Ovary (tissue), 9 donors: Measurements from ENCODE around the gene CRYBG2. TPM values are rescaled to one million over a fixed set of nuclear protein-coding genes. Genes with fewer than 3 reads are reported as not detected.

ENCODE experiments used
- DNase-seq, 5 donors: peaks; one replicate each; pipeline ENCODE4 v3.0.0-alpha.2; 2019 to 2020
- H3K27ac ChIP-seq, 2 donors: fragments of 200-600 bp; one replicate each; pipeline versions ENCODE4 v1.5.1 to v1.8.0; 2019 to 2022
- H3K27me3 ChIP-seq: fragments of 200-600 bp; one replicate; pipeline ENCODE4 v1.8.0; 2022
- H3K36me3 ChIP-seq: fragments of 200-600 bp; sonication (generic); one replicate; pipeline ENCODE4 v1.5.1; 2019
- H3K4me1 ChIP-seq: one replicate; pipeline ENCODE4 v1.8.1; 2013; ENCODE audit warnings: mild to moderate bottlenecking, moderate library complexity; ENCODE audit not compliant: insufficient read depth
- H3K4me3 ChIP-seq: fragments of 200-600 bp; sonication (generic); one replicate; pipeline ENCODE4 v1.5.1; 2017
- H3K9me3 ChIP-seq, 2 donors: fragments of 200-600 bp in 1 of 2; sonication (generic) in 1 of 2; one replicate each; pipeline versions ENCODE4 v1.5.1 to v1.8.1; 2013 to 2019; ENCODE audit warnings: mild to moderate bottlenecking in 1 of 2, moderate library complexity in 1 of 2
- CTCF ChIP-seq, 3 donors: fragments of 450-650 bp in 2 of 3; fragments of 200-600 bp in 1 of 3; IDR thresholded peaks; one replicate each; pipeline versions ENCODE4 v1.5.1 to v1.8.0; 2016 to 2022; ENCODE audit warnings: antibody characterized with exemption in 3 of 3, mild to moderate bottlenecking in 1 of 3
- EP300 ChIP-seq: sonication (generic); formaldehyde crosslinking; IDR thresholded peaks from one replicate; pipeline ENCODE4 v1.6.1; 2017; ENCODE audit warnings: antibody characterized with exemption
- POLR2A ChIP-seq: fragments of 450-650 bp; IDR thresholded peaks from one replicate; pipeline ENCODE4 v1.6.1; 2017; ENCODE audit warnings: antibody characterized with exemption, mild to moderate bottlenecking, moderate library complexity
- WGBS, 3 donors: extraction: QIAGEN DNeasy Blood & Tissue Kit in 1 of 3; methylation state at CpG; one replicate each; pipeline versions ENCODE4 v1.1.5 to v1.1.7; 2013 to 2017; 5-methylcytosine and 5-hydroxymethylcytosine counted together
- intact Hi-C, 4 donors: fragments of 100-400 bp; cut with DNase I; formaldehyde crosslinking; loops; one replicate each; pipeline versions ENCODE4 v1.11.0 to v1.15.1; 2022 to 2023
- polyA plus RNA-seq, 2 donors: library from polyadenylated mRNA; stranded (reverse); fragments of 200-250 nt in 1 of 2; fragments of 350-450 nt in 1 of 2; fragmentation: Illumina TruSeq in 1 of 2; extraction: RNeasy Lipid Tissue Mini Kit (QIAGEN cat#74804) in 1 of 2; gene quantifications; one replicate each; pipeline ENCODE4 v1.2.3, GENCODE V29; 2013 to 2014
- total RNA-seq, 7 donors: library from RNA; depleted of rRNA in 2 of 7; stranded (reverse); fragments of >200 nt in 2 of 7; fragmentation: NEBNext Ultra II Directional in 3 of 7; extraction: Animal tissue kit (Norgen Biotek cat#: 25700) in 3 of 7; gene quantifications; one replicate each; pipeline versions ENCODE4 v1.1.0 to v1.2.4, GENCODE V29; 2016 to 2023
- donor health status: DM: no; HTN: no; CAD: no; lungs with moderate emphysema.
- donor health status: DM: no; HTN: no; CAD: no.
- donor health status: Bipolar disorder and iron deficiency.
- donor health status: DM: yes; HTN: yes; CAD: no.
- donor health status: DM: no; HTN: no; CAD: no.
- donor health status: DM: yes; HTN: yes; CAD: no.

The CRYBG2 gene
- total and polyA plus RNA-seq, 9 donors, result 0.11 to 2.3 (median 0.23) TPM; not detected in 6

- WGBS, 3 donors, result 85 to 87% (median 86%) methylated on average over 15 of the region's 15 CpGs
- no peaks in the 10 kb centered on the region for H3K4me1 ChIP-seq
- H3K27ac ChIP-seq, result no peak overlapping the region
- H3K4me3 ChIP-seq, result no peak overlapping the region
- DNase-seq, result no peak
- H3K27me3 ChIP-seq, result no peaks in the 10 kb centered on the region
- TF ChIP-seq POLR2A (no peak), CTCF (IDR thresholded peaks at IDR 0.05) (no peak), EP300 (no peak)
- H3K9me3 ChIP-seq, result no peaks in the 10 kb centered on the region
- intact Hi-C loops, result no loop called here
- H3K36me3 ChIP-seq, result no peaks in the 10 kb centered on the region
Observed at GRCh38 chr1:26344147-26344920, 9.6 kb downstream of the CRYBG2 start.

GRCh38 chr1:26340047-26340481 lies 13.9 kb downstream of the CRYBG2 start:
- peaks cover 6% of the 10 kb centered on the region for H3K4me1 ChIP-seq
- H3K9me3 ChIP-seq, result no peaks in the 10 kb centered on the region
- no peak overlapping the region for H3K4me3 ChIP-seq
- DNase-seq, result no peak
- H3K27ac ChIP-seq, result no peak overlapping the region
- H3K36me3 ChIP-seq, result no peaks in the 10 kb centered on the region
- TF ChIP-seq EP300, result no peak
- no peak for TF ChIP-seq CTCF (IDR thresholded peaks at IDR 0.05)
- TF ChIP-seq POLR2A, result no peak
- intact Hi-C loops, result no loop called here
- H3K27me3 ChIP-seq, result no peaks in the 10 kb centered on the region
- 36 to 54% (median 45%) methylated on average over 4 of the region's 4 CpGs for WGBS, 3 donors

- WGBS, 3 donors, result 43 to 73% (median 63%) methylated on average over 1 of the region's 1 CpG
- Histone ChIP-seq H3K4me3 (no peak overlapping the region), H3K4me1 (peaks cover 6% of the 10 kb centered on the region), H3K27me3 (no peaks in the 10 kb centered on the region), H3K27ac (no peak overlapping the region), H3K36me3 (no peaks in the 10 kb centered on the region), H3K9me3 (no peaks in the 10 kb centered on the region)
- intact Hi-C loops, result no loop called here
- TF ChIP-seq EP300, result no peak
- no peak for TF ChIP-seq CTCF (IDR thresholded peaks at IDR 0.05)
- TF ChIP-seq POLR2A, result no peak
- DNase-seq, result no peak
Observed at GRCh38 chr1:26338670-26339069, 15.3 kb downstream of the CRYBG2 start.

GRCh38 chr1:26337625-26338024 lies 16.3 kb downstream of the CRYBG2 start:
- H3K4me3 ChIP-seq, result no peak overlapping the region
- H3K27me3 ChIP-seq, result no peaks in the 10 kb centered on the region
- H3K4me1 ChIP-seq, result peaks cover 6% of the 10 kb centered on the region
- no peak for DNase-seq
- no peak overlapping the region for H3K27ac ChIP-seq
- 69 to 80% (median 74%) methylated on average over 4 of the region's 4 CpGs for WGBS, 3 donors
- no peaks in the 10 kb centered on the region for H3K36me3 ChIP-seq
- H3K9me3 ChIP-seq, result no peaks in the 10 kb centered on the region
- intact Hi-C loops, result no loop called here
- TF ChIP-seq EP300 (no peak), CTCF (IDR thresholded peaks at IDR 0.05) (no peak), POLR2A (no peak)
